ENCODE measurements around the gene VWA1.
"Not testable (repeated sequence)": the region's sequence is repeated elsewhere in the genome, so short reads cannot be mapped to it uniquely, and the experiment has no call there.

VWA1 gene

DNA sequence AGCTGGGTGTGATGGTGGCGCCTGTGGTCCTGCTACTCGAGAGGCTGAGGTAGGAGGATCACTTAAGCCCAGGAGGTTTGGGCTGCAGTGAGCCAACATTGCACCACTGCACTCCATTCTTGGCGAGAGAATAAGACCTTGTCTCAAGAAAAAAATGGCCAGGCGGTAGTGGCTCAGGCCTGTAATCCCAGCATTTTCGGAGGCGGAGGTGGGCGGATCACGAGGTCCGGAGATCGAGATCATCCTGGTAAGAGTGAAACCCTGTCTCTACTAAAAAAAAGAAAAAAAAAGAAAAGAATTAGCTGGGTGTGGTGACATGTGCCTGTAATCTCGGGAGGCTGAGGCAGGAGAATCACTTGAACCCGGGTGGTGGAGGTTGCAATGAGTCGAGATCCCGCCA, 47.4 kb downstream of the VWA1 start:
- no peak overlapping the region for H3K4me3 ChIP-seq (ENCODE audit: low read depth, low read length)

DNA sequence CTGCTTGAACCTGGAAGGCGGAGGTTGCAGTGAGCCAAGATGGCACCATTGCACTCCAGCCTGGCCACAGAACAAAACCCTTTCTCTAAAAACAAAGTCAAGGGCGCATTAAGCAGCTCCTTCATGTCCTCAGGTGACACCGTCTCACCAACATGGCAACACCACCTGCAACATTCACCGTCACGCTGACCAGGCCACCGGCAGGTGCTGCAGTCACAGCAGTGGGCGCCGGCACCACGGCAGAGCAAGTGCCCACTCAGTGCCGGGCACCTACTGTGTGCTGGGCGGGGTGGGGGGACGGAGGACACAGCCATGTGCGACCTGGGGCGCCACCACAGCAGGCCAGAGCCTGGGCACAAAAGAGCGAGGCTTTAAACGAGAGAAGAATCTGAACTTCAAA, 48.2 kb downstream of the VWA1 start:
- no peak overlapping the region for H3K4me3 ChIP-seq (ENCODE audit: low read depth, low read length)

DNA sequence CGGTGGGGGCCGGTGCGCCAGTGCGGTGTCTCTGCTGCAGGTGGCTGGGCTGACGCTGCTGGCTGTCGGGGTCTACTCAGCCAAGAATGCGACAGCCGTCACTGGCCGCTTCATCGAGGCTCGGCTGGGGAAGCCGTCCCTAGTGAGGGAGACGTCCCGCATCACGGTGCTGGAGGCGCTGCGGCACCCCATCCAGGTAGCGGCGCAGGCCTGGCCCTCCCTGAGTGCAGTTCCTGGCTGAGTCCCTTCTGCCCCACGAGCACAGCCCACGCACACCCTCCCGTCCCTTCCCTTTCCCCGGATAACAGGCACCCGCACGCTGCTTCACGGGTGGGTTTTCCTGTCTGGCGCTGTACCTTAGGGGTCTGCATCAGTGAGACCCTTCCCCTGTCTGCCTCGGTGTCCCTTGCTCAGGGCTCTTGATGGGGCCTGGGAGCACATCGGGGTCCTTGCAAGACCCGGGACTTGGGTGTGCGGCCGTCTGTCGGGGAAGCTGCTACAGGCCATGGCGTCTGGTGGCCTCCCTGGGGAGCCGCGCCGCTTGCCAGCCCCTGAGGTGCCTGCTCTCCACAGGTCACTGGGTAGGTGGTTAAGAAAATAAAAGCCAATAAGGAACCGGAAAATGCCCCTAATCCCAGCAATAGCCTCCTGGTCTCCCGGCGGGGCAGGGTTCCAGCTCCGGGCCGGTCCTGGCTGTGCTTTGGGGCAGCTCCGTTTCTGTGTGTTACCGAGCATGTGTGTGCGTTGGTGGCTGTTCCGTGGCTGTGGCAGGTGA, 49.7 kb downstream of the VWA1 start:
- not testable (repeated sequence) for H3K4me3 ChIP-seq (ENCODE audit: low read depth, low read length)

DNA sequence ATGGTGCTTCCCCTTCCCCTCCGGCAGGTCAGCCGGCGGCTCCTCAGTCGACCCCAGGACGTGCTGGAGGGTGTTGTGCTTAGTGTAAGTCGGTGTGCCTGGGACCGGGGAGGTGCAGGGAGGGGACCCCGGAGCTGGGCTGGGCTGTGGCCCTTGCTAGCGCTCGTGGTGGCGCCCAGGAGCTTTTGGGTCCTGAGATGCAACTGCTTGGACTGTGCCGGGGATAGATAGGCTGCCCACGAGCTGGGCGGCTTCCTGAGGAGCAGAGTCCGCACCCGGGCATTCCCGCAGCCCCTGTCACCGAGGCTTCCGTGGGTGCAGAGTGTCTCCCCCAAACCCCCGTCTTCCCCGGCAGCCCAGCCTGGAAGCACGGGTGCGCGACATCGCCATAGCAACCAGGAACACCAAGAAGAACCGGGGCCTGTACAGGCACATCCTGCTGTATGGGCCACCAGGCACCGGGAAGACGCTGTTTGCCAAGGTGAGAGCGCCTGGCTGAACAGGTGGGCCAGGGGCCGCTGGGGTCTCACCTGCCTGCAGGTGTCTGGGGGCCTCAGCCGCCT, 50.3 kb downstream of the VWA1 start:
- H3K4me3 ChIP-seq (ENCODE audit: low read depth, low read length), result not testable (repeated sequence)

DNA sequence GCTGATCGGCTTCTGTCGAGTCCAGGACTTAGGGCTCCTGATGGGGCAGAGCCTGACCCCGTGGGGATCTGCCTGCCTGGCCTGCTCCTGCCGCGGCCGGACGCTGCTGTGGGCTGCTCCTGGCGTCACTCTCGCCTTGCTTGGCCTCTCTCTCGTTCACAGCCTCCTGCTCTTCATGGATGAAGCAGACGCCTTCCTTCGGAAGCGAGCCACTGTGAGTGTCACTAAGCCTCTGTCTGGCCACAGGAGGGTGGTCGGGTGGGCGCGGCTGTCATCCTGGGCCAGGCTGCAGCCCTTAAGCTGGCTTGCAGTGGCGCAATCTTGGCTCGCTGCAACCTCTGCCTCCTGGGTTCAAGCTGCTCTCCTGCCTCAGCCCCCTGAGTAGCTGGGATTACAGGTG, 52.2 kb downstream of the VWA1 start:
- H3K4me3 ChIP-seq (ENCODE audit: low read depth, low read length), result no peak overlapping the region

DNA sequence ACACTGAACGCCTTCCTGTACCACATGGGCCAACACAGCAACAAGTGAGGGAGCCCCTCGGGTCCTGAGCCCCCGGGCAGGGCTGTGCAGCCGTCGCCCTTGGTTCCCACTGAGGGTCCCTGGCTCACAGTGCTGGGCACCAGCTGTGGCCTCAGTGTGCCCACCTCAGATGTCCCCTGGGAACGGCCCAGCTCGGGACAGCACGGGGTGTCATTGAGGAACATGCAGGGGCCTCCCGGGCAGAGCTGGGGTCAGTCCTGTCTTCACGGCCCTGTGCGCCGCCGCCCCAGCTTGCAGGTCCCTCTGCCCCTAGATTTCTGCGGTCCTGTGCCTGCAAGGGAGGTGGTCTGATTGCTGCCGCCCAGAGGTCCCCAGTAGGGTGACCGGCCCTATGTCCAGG, 53.7 kb downstream of the VWA1 start:
- no peak overlapping the region for H3K4me3 ChIP-seq (ENCODE audit: low read depth, low read length)

DNA sequence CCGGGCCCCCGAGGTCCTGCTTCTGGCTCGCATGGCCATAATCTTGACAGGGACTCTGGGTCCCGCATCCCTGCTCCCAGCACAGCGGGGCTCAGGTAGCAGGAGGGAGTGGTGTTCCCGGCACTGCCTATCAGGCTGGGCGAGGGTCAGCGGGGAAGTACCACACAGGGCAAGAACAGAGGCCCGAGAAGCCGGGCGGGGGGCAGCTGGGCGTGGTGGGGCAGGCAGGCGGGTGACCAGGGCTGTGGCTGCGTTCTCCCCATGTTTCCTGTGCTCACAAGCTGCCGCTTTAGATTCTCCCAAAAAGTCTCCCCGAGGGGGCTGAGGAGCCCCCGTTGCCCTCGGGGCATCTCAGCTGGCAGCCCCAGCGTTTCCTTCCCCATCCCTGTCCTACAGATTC, 54.4 kb downstream of the VWA1 start:
- no peak overlapping the region for H3K4me3 ChIP-seq (ENCODE audit: low read depth, low read length)

DNA sequence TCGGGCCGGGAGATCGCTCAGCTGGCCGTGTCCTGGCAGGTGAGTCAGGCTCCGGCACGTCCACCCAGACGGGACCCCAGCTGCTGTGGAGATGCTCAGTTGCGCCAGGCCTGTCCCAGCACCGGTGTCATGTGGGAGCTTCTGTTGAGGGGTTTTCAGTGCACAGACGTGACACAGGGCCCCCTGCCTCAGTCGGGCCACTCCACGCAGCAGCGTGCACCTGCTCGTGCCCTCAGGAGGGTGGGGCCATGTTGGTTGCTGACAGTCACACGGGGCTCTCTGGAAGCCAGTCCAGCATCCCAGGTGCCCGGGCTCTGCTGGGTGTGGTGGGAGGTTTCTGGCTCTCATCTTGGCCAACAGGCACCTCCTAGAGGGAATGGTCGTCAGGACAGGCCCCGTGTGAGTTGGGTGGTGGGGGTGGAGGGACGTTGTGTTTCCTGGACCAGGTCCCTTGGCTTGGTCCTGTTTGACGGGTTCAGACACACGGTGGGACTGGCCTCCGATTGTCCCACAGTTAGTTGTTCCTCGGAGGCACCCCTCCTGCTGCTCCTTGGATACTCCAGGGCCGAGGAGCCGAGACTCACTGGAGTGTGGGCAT, 55.2 kb downstream of the VWA1 start:
- no peak overlapping the region for H3K4me3 ChIP-seq (ENCODE audit: low read depth, low read length)

DNA sequence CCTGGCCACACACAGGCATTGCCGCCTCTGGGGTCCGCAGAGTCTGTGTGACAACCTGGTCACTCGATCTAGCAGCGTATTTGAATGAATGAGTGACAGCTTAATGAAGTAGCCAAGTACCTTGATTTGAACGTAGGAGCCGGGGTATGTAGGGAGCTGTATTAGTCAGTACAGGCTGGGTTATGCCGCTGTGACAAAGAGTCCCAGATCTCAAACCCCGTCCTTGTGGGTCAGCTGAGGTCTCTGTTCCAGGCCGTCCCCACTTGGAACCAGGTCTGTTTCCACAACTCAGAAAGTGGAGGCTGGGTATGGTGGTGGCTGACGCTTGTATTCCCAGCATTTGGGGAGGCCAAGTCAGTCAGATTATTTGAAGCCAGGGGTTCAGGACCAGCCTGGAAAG, 56.1 kb downstream of the VWA1 start:
- no peak overlapping the region for H3K4me3 ChIP-seq (ENCODE audit: low read depth, low read length)
